NCI-H1694 treated with DMSO at 0.1 percent for 48 hours (cell line): ENCODE results near the gene GTF2H4.
"Not testable (repeated sequence)": the region's sequence is repeated elsewhere in the genome, so short reads cannot be mapped to it uniquely, and the experiment has no call there.

Source experiments
- DNase-seq: peaks from one replicate; lab custom pipeline; 2025; lab: John Stamatoyannopoulos, UW

The GTF2H4 gene

GRCh38 chr6:30895343-30895742 is 12.7 kb upstream of the GTF2H4 start:
- DNase-seq = no peak

GRCh38 chr6:30896541-30896940 is 11.5 kb upstream of the GTF2H4 start:
- DNase-seq = no peak

- no peak for DNase-seq
Observed at GRCh38 chr6:30897882-30898281, 10.1 kb upstream of the GTF2H4 start.

- no peak for DNase-seq
Observed at GRCh38 chr6:30898750-30899360, 9.2 kb upstream of the GTF2H4 start.

- no peak for DNase-seq
Observed at GRCh38 chr6:30900863-30901417, 7.1 kb upstream of the GTF2H4 start.

- DNase-seq = no peak
Observed at GRCh38 chr6:30901436-30901835, 6.6 kb upstream of the GTF2H4 start.

GRCh38 chr6:30902196-30902595 is 5.8 kb upstream of the GTF2H4 start:
- not testable (repeated sequence) for DNase-seq

GRCh38 chr6:30902709-30903108 is 5.3 kb upstream of the GTF2H4 start:
- DNase-seq = no peak

GRCh38 chr6:30903236-30903635 is 4.8 kb upstream of the GTF2H4 start:
- DNase-seq = no peak

GRCh38 chr6:30907290-30907757 is 683 bp upstream of the GTF2H4 start:
- DNase-seq = not testable (repeated sequence)

GRCh38 chr6:30908700-30909099 is 693 bp downstream of the GTF2H4 start:
- no peak for DNase-seq

GRCh38 chr6:30910473-30910872 is 2.5 kb downstream of the GTF2H4 start:
- DNase-seq = not testable (repeated sequence)

- no peak for DNase-seq
Observed at GRCh38 chr6:30912746-30913520, 4.9 kb downstream of the GTF2H4 start.

- no peak for DNase-seq
Observed at GRCh38 chr6:30913721-30914075, 5.7 kb downstream of the GTF2H4 start.

- peak; percentile 73 for DNase-seq
Observed at GRCh38 chr6:30914076-30914853, 6.3 kb downstream of the GTF2H4 start, which contains the start of gene VARS2. Gene VARS2 (plus strand): TSS chr6:30914238. CDS start chr6:30914837, 599 bp downstream.

GRCh38 chr6:30914854-30915590 is 7.0 kb downstream of the GTF2H4 start:
- no peak for DNase-seq

- DNase-seq = peak; percentile 47
Observed at GRCh38 chr6:30915591-30915946, 7.6 kb downstream of the GTF2H4 start.

- DNase-seq = no peak
Observed at GRCh38 chr6:30917041-30917440, 9.0 kb downstream of the GTF2H4 start.

GRCh38 chr6:30917487-30917886 is 9.5 kb downstream of the GTF2H4 start:
- DNase-seq = no peak

GRCh38 chr6:30918670-30919069 is 10.7 kb downstream of the GTF2H4 start:
- DNase-seq = no peak

- DNase-seq = no peak
Observed at GRCh38 chr6:30922447-30922852, 14.4 kb downstream of the GTF2H4 start.
